Measurements from ENCODE around the gene TIGAR.

DNA sequence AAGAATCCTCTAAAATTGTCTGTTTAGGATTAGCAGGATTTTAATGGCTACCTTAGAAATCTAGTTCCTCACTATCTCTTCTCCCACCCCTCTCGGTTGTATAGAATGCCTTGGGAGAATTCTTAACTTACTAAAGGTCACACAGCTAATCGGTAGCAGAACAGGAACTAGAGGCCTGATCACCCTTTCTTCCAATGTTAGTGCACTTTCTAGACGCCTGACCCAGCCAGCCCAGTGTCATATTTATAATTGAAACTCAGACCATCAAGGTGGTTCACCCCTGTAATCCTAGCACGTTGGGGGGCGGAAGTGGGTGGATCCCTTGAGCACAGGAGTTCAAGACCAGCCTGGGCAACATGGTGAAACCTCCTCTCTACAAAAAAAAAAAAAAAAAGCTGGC is 1.7 kb downstream of the TIGAR start:
- TF ChIP-seq, protein P1, sequence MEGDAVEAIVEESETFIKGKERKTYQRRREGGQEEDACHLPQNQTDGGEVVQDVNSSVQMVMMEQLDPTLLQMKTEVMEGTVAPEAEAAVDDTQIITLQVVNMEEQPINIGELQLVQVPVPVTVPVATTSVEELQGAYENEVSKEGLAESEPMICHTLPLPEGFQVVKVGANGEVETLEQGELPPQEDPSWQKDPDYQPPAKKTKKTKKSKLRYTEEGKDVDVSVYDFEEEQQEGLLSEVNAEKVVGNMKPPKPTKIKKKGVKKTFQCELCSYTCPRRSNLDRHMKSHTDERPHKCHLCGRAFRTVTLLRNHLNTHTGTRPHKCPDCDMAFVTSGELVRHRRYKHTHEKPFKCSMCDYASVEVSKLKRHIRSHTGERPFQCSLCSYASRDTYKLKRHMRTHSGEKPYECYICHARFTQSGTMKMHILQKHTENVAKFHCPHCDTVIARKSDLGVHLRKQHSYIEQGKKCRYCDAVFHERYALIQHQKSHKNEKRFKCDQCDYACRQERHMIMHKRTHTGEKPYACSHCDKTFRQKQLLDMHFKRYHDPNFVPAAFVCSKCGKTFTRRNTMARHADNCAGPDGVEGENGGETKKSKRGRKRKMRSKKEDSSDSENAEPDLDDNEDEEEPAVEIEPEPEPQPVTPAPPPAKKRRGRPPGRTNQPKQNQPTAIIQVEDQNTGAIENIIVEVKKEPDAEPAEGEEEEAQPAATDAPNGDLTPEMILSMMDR (IDR thresholded peaks at IDR 0.05; ENCODE audit: control extremely low read depth in 1 of 3, insufficient read depth in 1 of 3, low read depth in 1 of 3, low read length in 3 of 3) = no peak
- TF ChIP-seq POLR2A (IDR thresholded peaks at IDR 0.05; ENCODE audit: control extremely low read depth in 1 of 2, low read depth in 2 of 2, low read length in 2 of 2) (no peak), JUND (IDR thresholded peaks at IDR 0.05; ENCODE audit: low read length) (no peak), TCF12 (IDR thresholded peaks at IDR 0.05; ENCODE audit: low read depth, low read length) (no peak), RBBP5 (IDR thresholded peaks at IDR 0.05; ENCODE audit: borderline replicate concordance, low read depth, low read length) (no peak), JUN (IDR thresholded peaks at IDR 0.05; ENCODE audit: low read depth, low read length) (no peak), HDAC6 (IDR thresholded peaks at IDR 0.05; ENCODE audit: low read depth, low read length) (no peak), EGR1 (IDR thresholded peaks at IDR 0.05; ENCODE audit: borderline replicate concordance, low read depth, low read length) (no peak), GTF2F1 (IDR thresholded peaks at IDR 0.05; ENCODE audit: borderline replicate concordance, low read depth, low read length) (no peak), SIN3A (conservative IDR thresholded peaks at IDR 0.05 in 1 of 2, IDR thresholded peaks at IDR 0.05 in 1 of 2; ENCODE audit: low read depth in 1 of 2, low read length in 2 of 2) (no peak), SIRT6 (IDR thresholded peaks at IDR 0.05; ENCODE audit: low read length) (no peak), ZNF274 (IDR thresholded peaks at IDR 0.05; ENCODE audit: borderline replicate concordance, extremely low read depth, low read length) (no peak), CBX5 (IDR thresholded peaks at IDR 0.05; ENCODE audit: low read depth, low read length) (no peak)
- TF ChIP-seq, protein P2, sequence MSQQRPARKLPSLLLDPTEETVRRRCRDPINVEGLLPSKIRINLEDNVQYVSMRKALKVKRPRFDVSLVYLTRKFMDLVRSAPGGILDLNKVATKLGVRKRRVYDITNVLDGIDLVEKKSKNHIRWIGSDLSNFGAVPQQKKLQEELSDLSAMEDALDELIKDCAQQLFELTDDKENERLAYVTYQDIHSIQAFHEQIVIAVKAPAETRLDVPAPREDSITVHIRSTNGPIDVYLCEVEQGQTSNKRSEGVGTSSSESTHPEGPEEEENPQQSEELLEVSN (IDR thresholded peaks at IDR 0.05) = no peak
